NCI-H2029 (cell line): ENCODE results near the gene ADAMTS20.
A peak's percentile ranks its signal among the peaks of the same experiment; 100 is the strongest.

Experiments
- DNase-seq: peaks from one replicate; lab custom pipeline; 2025; lab: John Stamatoyannopoulos, UW

The ADAMTS20 gene

GRCh38 chr12:43480591-43480990, 71.4 kb downstream of the ADAMTS20 start:
- no peak for DNase-seq

- DNase-seq, result no peak
These were observed 89.3 kb downstream of the ADAMTS20 start for GRCh38 chr12:43462741-43463140.

GRCh38 chr12:43462080-43462479, 89.9 kb downstream of the ADAMTS20 start:
- no peak for DNase-seq

GRCh38 chr12:43459285-43459684, 92.7 kb downstream of the ADAMTS20 start:
- no peak for DNase-seq

- DNase-seq, result peak; percentile 21
These were observed 98.2 kb downstream of the ADAMTS20 start for GRCh38 chr12:43453761-43454160.

GRCh38 chr12:43444940-43445564, 107.0 kb downstream of the ADAMTS20 start:
- DNase-seq, result peak; percentile 31

- DNase-seq, result no peak
These were observed 115.4 kb downstream of the ADAMTS20 start for GRCh38 chr12:43436597-43436996.

GRCh38 chr12:43434614-43435013, 117.4 kb downstream of the ADAMTS20 start:
- no peak for DNase-seq

- no peak for DNase-seq
These were observed 123.9 kb downstream of the ADAMTS20 start for GRCh38 chr12:43428088-43428600.

- DNase-seq, result no peak
These were observed 126.6 kb downstream of the ADAMTS20 start for GRCh38 chr12:43425361-43425760.

- DNase-seq, result no peak
These were observed 135.0 kb downstream of the ADAMTS20 start for GRCh38 chr12:43416981-43417380.

- DNase-seq, result no peak
These were observed 144.0 kb downstream of the ADAMTS20 start for GRCh38 chr12:43407816-43408645.

- DNase-seq, result no peak
These were observed 145.2 kb downstream of the ADAMTS20 start for GRCh38 chr12:43406801-43407200.

GRCh38 chr12:43402436-43402835, 149.6 kb downstream of the ADAMTS20 start:
- no peak for DNase-seq

- no peak for DNase-seq
These were observed 150.9 kb downstream of the ADAMTS20 start for GRCh38 chr12:43401096-43401495.

- DNase-seq, result no peak
These were observed 155.3 kb downstream of the ADAMTS20 start for GRCh38 chr12:43396671-43397070.

GRCh38 chr12:43392116-43392515, 159.9 kb downstream of the ADAMTS20 start:
- DNase-seq, result no peak

GRCh38 chr12:43381879-43382278, 170.1 kb downstream of the ADAMTS20 start:
- no peak for DNase-seq

- no peak for DNase-seq
These were observed 173.6 kb downstream of the ADAMTS20 start for GRCh38 chr12:43378448-43378847.

GRCh38 chr12:43370263-43370662, 181.7 kb downstream of the ADAMTS20 start:
- DNase-seq, result no peak

- no peak for DNase-seq
These were observed 188.9 kb downstream of the ADAMTS20 start for GRCh38 chr12:43362910-43363694.

- DNase-seq, result no peak
These were observed 190.8 kb downstream of the ADAMTS20 start for GRCh38 chr12:43361031-43361710.
